ENCODE measurements around the gene CMTR1. TPM values are rescaled to one million over a fixed set of nuclear protein-coding genes. Genes with fewer than 3 reads are reported as not detected.
A peak's percentile ranks its signal among the peaks of the same experiment; 100 is the strongest.

The CMTR1 gene
- total and polyA plus RNA-seq, 4 donors = 31.3 to 51.1 (median 46.2) TPM

GRCh38 chr6:37514837-37515236 lies 81.8 kb downstream of the CMTR1 start:
- no peak overlapping the region for H3K27ac ChIP-seq (ENCODE audit: low read depth, low read length)
- peaks cover 21% of the 10 kb centered on the region for H3K27me3 ChIP-seq (ENCODE audit: control insufficient read depth, insufficient read depth, low read length)
- peaks cover 67% of the 10 kb centered on the region for H3K4me1 ChIP-seq (ENCODE audit: control insufficient read depth, insufficient read depth, low read length)
- WGBS (ENCODE audit: insufficient coverage) = 54% methylated on average over 6 of the region's 7 CpGs
- peak in 2 of 6 donors; percentile 39 to 65 for DNase-seq (ENCODE audit: low read depth in 4 of 6, low spot score in 6 of 6)
- H3K36me3 ChIP-seq (ENCODE audit: control insufficient read depth, insufficient read depth, low read length) = no peaks in the 10 kb centered on the region
- H3K9me3 ChIP-seq (ENCODE audit: control insufficient read depth, insufficient read depth, low read length) = no peaks in the 10 kb centered on the region
- no peak overlapping the region for H3K4me3 ChIP-seq (ENCODE audit: low read depth, low read length)

GRCh38 chr6:37515712-37516075 lies 82.7 kb downstream of the CMTR1 start:
- DNase-seq (ENCODE audit: low read depth in 4 of 6, low spot score in 6 of 6) = peak in 1 of 6 donors; percentile 58
- H3K36me3 ChIP-seq (ENCODE audit: control insufficient read depth, insufficient read depth, low read length) = no peaks in the 10 kb centered on the region
- H3K27me3 ChIP-seq (ENCODE audit: control insufficient read depth, insufficient read depth, low read length) = peaks cover 21% of the 10 kb centered on the region
- H3K9me3 ChIP-seq (ENCODE audit: control insufficient read depth, insufficient read depth, low read length) = no peaks in the 10 kb centered on the region
- peak overlapping the region; percentile 88 for H3K27ac ChIP-seq (ENCODE audit: low read depth, low read length)
- H3K4me3 ChIP-seq (ENCODE audit: low read depth, low read length) = no peak overlapping the region
- WGBS (ENCODE audit: insufficient coverage) = 47% methylated on average over 9 of the region's 9 CpGs
- H3K4me1 ChIP-seq (ENCODE audit: control insufficient read depth, insufficient read depth, low read length) = peaks cover 67% of the 10 kb centered on the region

DNA sequence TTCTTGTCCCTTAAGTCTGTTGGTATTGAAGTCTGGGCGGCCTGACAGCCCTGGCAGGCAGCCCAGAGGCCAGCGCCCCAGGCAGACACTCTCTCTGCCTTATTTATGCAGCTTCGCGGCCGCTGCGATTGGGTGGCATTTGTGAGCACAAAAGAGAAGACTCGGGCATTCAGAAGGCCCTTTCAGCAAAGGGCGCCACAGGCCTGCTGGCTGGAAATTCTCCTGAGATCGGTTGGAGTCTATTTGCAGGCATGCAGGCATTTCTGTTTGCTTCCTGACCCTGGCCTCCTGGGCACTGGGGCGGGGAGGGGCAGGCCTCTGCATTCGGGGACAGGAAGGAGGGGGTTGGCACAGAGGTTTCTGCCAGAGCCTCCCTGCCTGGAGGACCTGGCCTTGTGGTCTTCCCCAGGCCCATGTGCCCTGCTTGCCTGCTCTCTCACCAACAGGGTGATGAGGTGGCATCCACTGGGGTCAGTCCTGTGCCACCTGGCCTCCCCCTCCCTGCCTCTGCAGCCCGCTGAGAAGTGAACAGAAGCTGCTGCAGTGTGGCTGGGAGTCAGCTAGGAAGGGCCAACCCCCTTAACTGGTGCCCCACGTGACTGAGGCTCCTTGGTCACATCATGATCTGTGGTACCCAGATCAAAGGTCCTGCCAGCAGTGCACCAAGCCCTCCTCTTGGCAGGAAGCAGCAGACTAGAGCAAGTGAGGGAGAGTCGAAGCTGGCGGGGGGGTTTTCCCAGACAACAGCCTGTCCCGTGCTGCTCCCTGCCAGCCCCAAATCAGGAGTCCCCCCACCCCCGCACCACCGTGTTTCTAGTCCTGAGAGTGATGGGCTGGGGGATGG lies 83.3 kb downstream of the CMTR1 start:
- WGBS (ENCODE audit: insufficient coverage) = 10% methylated on average over 13 of the region's 18 CpGs
- H3K4me1 ChIP-seq (ENCODE audit: control insufficient read depth, insufficient read depth, low read length) = peaks cover 66% of the 10 kb centered on the region
- H3K4me3 ChIP-seq (ENCODE audit: low read depth, low read length) = no peak overlapping the region
- peaks cover 18% of the 10 kb centered on the region for H3K27me3 ChIP-seq (ENCODE audit: control insufficient read depth, insufficient read depth, low read length)
- no peaks in the 10 kb centered on the region for H3K9me3 ChIP-seq (ENCODE audit: control insufficient read depth, insufficient read depth, low read length)
- peak in 4 of 6 donors; percentile 67 to 92 (median 83) for DNase-seq (ENCODE audit: low read depth in 4 of 6, low spot score in 6 of 6)
- peak overlapping the region; percentile 88 for H3K27ac ChIP-seq (ENCODE audit: low read depth, low read length)
- no peaks in the 10 kb centered on the region for H3K36me3 ChIP-seq (ENCODE audit: control insufficient read depth, insufficient read depth, low read length)

GRCh38 chr6:37516920-37517405 lies 83.9 kb downstream of the CMTR1 start:
- Histone ChIP-seq H3K4me1 (ENCODE audit: control insufficient read depth, insufficient read depth, low read length) (peaks cover 59% of the 10 kb centered on the region), H3K27me3 (ENCODE audit: control insufficient read depth, insufficient read depth, low read length) (peaks cover 14% of the 10 kb centered on the region), H3K9me3 (ENCODE audit: control insufficient read depth, insufficient read depth, low read length) (no peaks in the 10 kb centered on the region), H3K36me3 (ENCODE audit: control insufficient read depth, insufficient read depth, low read length) (no peaks in the 10 kb centered on the region), H3K27ac (ENCODE audit: low read depth, low read length) (peak overlapping the region; percentile 88), H3K4me3 (ENCODE audit: low read depth, low read length) (no peak overlapping the region)
- WGBS (ENCODE audit: insufficient coverage) = 33% methylated on average over 15 of the region's 16 CpGs
- peak in 1 of 6 donors; percentile 46 for DNase-seq (ENCODE audit: low read depth in 4 of 6, low spot score in 6 of 6)

- 48% methylated on average over 8 of the region's 11 CpGs for WGBS (ENCODE audit: insufficient coverage)
- Histone ChIP-seq H3K9me3 (ENCODE audit: control insufficient read depth, insufficient read depth, low read length) (no peaks in the 10 kb centered on the region), H3K27ac (ENCODE audit: low read depth, low read length) (peak overlapping the region; percentile 88), H3K27me3 (ENCODE audit: control insufficient read depth, insufficient read depth, low read length) (peaks cover 11% of the 10 kb centered on the region), H3K4me1 (ENCODE audit: control insufficient read depth, insufficient read depth, low read length) (peaks cover 55% of the 10 kb centered on the region), H3K36me3 (ENCODE audit: control insufficient read depth, insufficient read depth, low read length) (no peaks in the 10 kb centered on the region), H3K4me3 (ENCODE audit: low read depth, low read length) (no peak overlapping the region)
- peak in 2 of 6 donors; percentile 62 to 92 for DNase-seq (ENCODE audit: low read depth in 4 of 6, low spot score in 6 of 6)
Measured at GRCh38 chr6:37517411-37517812, 84.4 kb downstream of the CMTR1 start.

DNA sequence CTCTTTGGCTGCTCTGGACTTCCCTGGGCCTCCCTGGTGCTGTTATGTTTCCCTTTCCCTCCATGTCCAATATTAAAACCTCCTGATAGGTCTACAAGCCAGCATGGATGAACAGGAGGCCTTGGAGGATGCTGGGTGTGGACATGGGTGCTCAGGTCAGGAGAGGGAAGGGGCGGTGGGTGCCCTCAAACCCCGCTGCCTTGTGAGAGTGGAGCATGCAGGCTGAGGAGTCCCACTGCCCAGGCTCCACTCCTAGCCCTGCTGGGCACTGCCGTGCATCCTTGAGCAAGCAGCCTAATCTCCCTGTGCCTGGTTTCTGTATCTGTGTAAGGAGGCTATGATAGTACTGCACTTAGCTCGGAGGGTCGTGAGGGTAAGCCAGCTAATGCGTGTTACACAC lies 85.1 kb downstream of the CMTR1 start:
- peaks cover 48% of the 10 kb centered on the region for H3K4me1 ChIP-seq (ENCODE audit: control insufficient read depth, insufficient read depth, low read length)
- H3K9me3 ChIP-seq (ENCODE audit: control insufficient read depth, insufficient read depth, low read length) = no peaks in the 10 kb centered on the region
- H3K27me3 ChIP-seq (ENCODE audit: control insufficient read depth, insufficient read depth, low read length) = peaks cover 6% of the 10 kb centered on the region
- DNase-seq (ENCODE audit: low read depth in 4 of 6, low spot score in 6 of 6) = no peak
- H3K36me3 ChIP-seq (ENCODE audit: control insufficient read depth, insufficient read depth, low read length) = no peaks in the 10 kb centered on the region
- H3K27ac ChIP-seq (ENCODE audit: low read depth, low read length) = no peak overlapping the region
- 76% methylated on average over 5 of the region's 6 CpGs for WGBS (ENCODE audit: insufficient coverage)
- H3K4me3 ChIP-seq (ENCODE audit: low read depth, low read length) = no peak overlapping the region

GRCh38 chr6:37519461-37519860 lies 86.4 kb downstream of the CMTR1 start:
- Histone ChIP-seq H3K36me3 (ENCODE audit: control insufficient read depth, insufficient read depth, low read length) (no peaks in the 10 kb centered on the region), H3K4me3 (ENCODE audit: low read depth, low read length) (no peak overlapping the region), H3K27ac (ENCODE audit: low read depth, low read length) (no peak overlapping the region), H3K4me1 (ENCODE audit: control insufficient read depth, insufficient read depth, low read length) (peaks cover 36% of the 10 kb centered on the region), H3K27me3 (ENCODE audit: control insufficient read depth, insufficient read depth, low read length) (no peaks in the 10 kb centered on the region), H3K9me3 (ENCODE audit: control insufficient read depth, insufficient read depth, low read length) (no peaks in the 10 kb centered on the region)
- no peak for DNase-seq (ENCODE audit: low read depth in 4 of 6, low spot score in 6 of 6)
- WGBS (ENCODE audit: insufficient coverage) = 100% methylated on average over 1 of the region's 5 CpGs

DNA sequence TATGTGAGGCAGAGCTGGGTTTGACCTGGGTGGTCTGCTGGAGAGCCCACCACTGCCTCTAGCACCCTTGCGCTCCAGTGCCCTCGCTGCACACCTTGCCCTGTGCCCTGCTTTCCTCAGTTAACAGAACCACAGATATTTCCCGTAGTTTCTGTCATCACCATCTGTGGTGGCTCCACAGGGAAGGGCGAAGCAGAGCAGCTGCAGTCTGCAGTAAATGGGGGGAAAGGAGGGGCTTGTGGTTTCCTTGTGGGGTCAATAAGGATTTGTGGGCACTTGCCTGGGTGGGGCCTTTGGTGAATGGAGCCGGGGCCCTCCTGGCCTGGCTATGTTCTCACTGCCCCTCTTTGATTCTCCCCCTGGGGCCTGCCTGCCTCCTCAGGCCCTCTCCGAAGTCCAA lies 87.9 kb downstream of the CMTR1 start:
- no peaks in the 10 kb centered on the region for H3K9me3 ChIP-seq (ENCODE audit: control insufficient read depth, insufficient read depth, low read length)
- peak in 1 of 6 donors; percentile 42 for DNase-seq (ENCODE audit: low read depth in 4 of 6, low spot score in 6 of 6)
- H3K4me3 ChIP-seq (ENCODE audit: low read depth, low read length) = no peak overlapping the region
- H3K36me3 ChIP-seq (ENCODE audit: control insufficient read depth, insufficient read depth, low read length) = no peaks in the 10 kb centered on the region
- no peaks in the 10 kb centered on the region for H3K27me3 ChIP-seq (ENCODE audit: control insufficient read depth, insufficient read depth, low read length)
- peaks cover 21% of the 10 kb centered on the region for H3K4me1 ChIP-seq (ENCODE audit: control insufficient read depth, insufficient read depth, low read length)
- no peak overlapping the region for H3K27ac ChIP-seq (ENCODE audit: low read depth, low read length)
- WGBS (ENCODE audit: insufficient coverage) = 76% methylated on average over 6 of the region's 6 CpGs

GRCh38 chr6:37521674-37522073 lies 88.7 kb downstream of the CMTR1 start:
- Histone ChIP-seq H3K36me3 (ENCODE audit: control insufficient read depth, insufficient read depth, low read length) (no peaks in the 10 kb centered on the region), H3K27me3 (ENCODE audit: control insufficient read depth, insufficient read depth, low read length) (no peaks in the 10 kb centered on the region), H3K9me3 (ENCODE audit: control insufficient read depth, insufficient read depth, low read length) (no peaks in the 10 kb centered on the region), H3K27ac (ENCODE audit: low read depth, low read length) (no peak overlapping the region), H3K4me3 (ENCODE audit: low read depth, low read length) (no peak overlapping the region), H3K4me1 (ENCODE audit: control insufficient read depth, insufficient read depth, low read length) (peaks cover 14% of the 10 kb centered on the region)
- WGBS (ENCODE audit: insufficient coverage) = 96% methylated on average over 4 of the region's 4 CpGs
- no peak for DNase-seq (ENCODE audit: low read depth in 4 of 6, low spot score in 6 of 6)

- H3K9me3 ChIP-seq (ENCODE audit: control insufficient read depth, insufficient read depth, low read length) = no peaks in the 10 kb centered on the region
- H3K4me3 ChIP-seq (ENCODE audit: low read depth, low read length) = no peak overlapping the region
- 100% methylated on average over 2 of the region's 3 CpGs for WGBS (ENCODE audit: insufficient coverage)
- no peak for DNase-seq (ENCODE audit: low read depth in 4 of 6, low spot score in 6 of 6)
- H3K27me3 ChIP-seq (ENCODE audit: control insufficient read depth, insufficient read depth, low read length) = no peaks in the 10 kb centered on the region
- peaks cover 3% of the 10 kb centered on the region for H3K4me1 ChIP-seq (ENCODE audit: control insufficient read depth, insufficient read depth, low read length)
- H3K36me3 ChIP-seq (ENCODE audit: control insufficient read depth, insufficient read depth, low read length) = no peaks in the 10 kb centered on the region
- H3K27ac ChIP-seq (ENCODE audit: low read depth, low read length) = no peak overlapping the region
Measured at GRCh38 chr6:37522836-37523235, 89.8 kb downstream of the CMTR1 start.

All from spinal cord (tissue), 10 donors.